Prostate gland (tissue), 2 donors: Measurements from ENCODE around the gene AMPH. TPM values are rescaled to one million over a fixed set of nuclear protein-coding genes. Genes with fewer than 3 reads are reported as not detected.

Source experiments
- DNase-seq: peaks from one replicate; pipeline ENCODE4 v3.0.0-alpha.2; 2019; ENCODE audit warnings: low spot score
- H3K27ac ChIP-seq, 2 donors: fragments of 200-600 bp; sonication (generic); 2 replicates each; pipeline ENCODE4 v1.5.1; 2017 to 2019
- H3K27me3 ChIP-seq: fragments of 200-600 bp; sonication (generic); replicated peaks from 2 replicates; pipeline ENCODE4 v1.5.1; 2019; ENCODE audit not compliant: insufficient read depth
- H3K36me3 ChIP-seq, 2 donors: fragments of 200-600 bp; sonication (generic); 1 replicate in 1 of 2; 2 replicates in 1 of 2; pipeline versions ENCODE4 v1.5.1 to v1.8.1; 2017 to 2019
- H3K4me1 ChIP-seq: fragments of 200-600 bp; sonication (generic); replicated peaks from 2 replicates; pipeline ENCODE4 v1.5.1; 2019
- H3K4me3 ChIP-seq, 2 donors: fragments of 200-600 bp; sonication (generic); 2 replicates each; pipeline ENCODE4 v1.5.1; 2017 to 2019
- H3K9me3 ChIP-seq: fragments of 200-600 bp; sonication (generic); 2 replicates; pipeline ENCODE4 v1.5.1; 2017
- CTCF ChIP-seq, 4 experiments: fragments of 200-600 bp in 2 of 4; fragments of 450-650 bp in 2 of 4; sonication (generic) in 2 of 4; IDR thresholded peaks; 1 replicate in 3 of 4; 2 replicates in 1 of 4; pipeline ENCODE4 v1.5.1; 2016 to 2019; ENCODE audit warnings: antibody characterized with exemption in 4 of 4, mild to moderate bottlenecking in 2 of 4, moderate library complexity in 2 of 4
- POLR2A ChIP-seq: fragments of 450-650 bp; IDR thresholded peaks from one replicate; pipeline ENCODE4 v1.6.1; 2016; ENCODE audit warnings: antibody characterized with exemption, mild to moderate bottlenecking
- POLR2AphosphoS5 ChIP-seq: sonication (generic); formaldehyde crosslinking; IDR thresholded peaks from one replicate; pipeline ENCODE4 v1.6.1; 2017; ENCODE audit warnings: antibody characterized with exemption
- WGBS: methylation state at CpG from one replicate; pipeline ENCODE4 v1.1.5; 2018; 5-methylcytosine and 5-hydroxymethylcytosine counted together
- intact Hi-C: fragments of 100-400 bp; cut with DNase I; formaldehyde crosslinking; loops from one replicate; pipeline ENCODE4 v1.14.2; 2022
- total RNA-seq, 2 donors: library from RNA; depleted of rRNA; stranded (reverse); fragments of >200 nt; gene quantifications; one replicate each; pipeline ENCODE4 v1.1.0, GENCODE V29; 2016

The AMPH gene
- total RNA-seq, 2 donors from 2014 or later = 5.9 TPM; not detected in 1

- no peak for DNase-seq
- intact Hi-C loops = no loop called here
- H3K4me3 ChIP-seq = no peak overlapping the region
- no peaks in the 10 kb centered on the region for H3K36me3 ChIP-seq
- H3K9me3 ChIP-seq = no peaks in the 10 kb centered on the region
- no peaks in the 10 kb centered on the region for H3K4me1 ChIP-seq
- TF ChIP-seq POLR2A (no peak), POLR2AphosphoS5 (no peak), CTCF (IDR thresholded peaks at IDR 0.05) (no peak)
- H3K27me3 ChIP-seq = peaks cover 7% of the 10 kb centered on the region
- WGBS = 83% methylated on average over 5 of the region's 5 CpGs
- H3K27ac ChIP-seq = no peak overlapping the region
These were observed 2.4 kb downstream of the AMPH start for GRCh38 chr7:38628630-38629385.

- no peak for DNase-seq
- intact Hi-C loops = no loop called here
- Histone ChIP-seq H3K9me3 (no peaks in the 10 kb centered on the region), H3K4me1 (no peaks in the 10 kb centered on the region), H3K27ac (no peak overlapping the region), H3K36me3 (no peaks in the 10 kb centered on the region), H3K27me3 (peaks cover 7% of the 10 kb centered on the region), H3K4me3 (no peak overlapping the region)
- no peak for TF ChIP-seq CTCF (IDR thresholded peaks at IDR 0.05)
- no peak for TF ChIP-seq POLR2AphosphoS5
- TF ChIP-seq POLR2A = no peak
These were observed 5.3 kb downstream of the AMPH start for GRCh38 chr7:38625866-38626265.

GRCh38 chr7:38615665-38616064 lies 15.5 kb downstream of the AMPH start:
- H3K4me3 ChIP-seq = no peak overlapping the region
- TF ChIP-seq CTCF (IDR thresholded peaks at IDR 0.05) (no peak), POLR2AphosphoS5 (no peak), POLR2A (no peak)
- H3K27me3 ChIP-seq = no peaks in the 10 kb centered on the region
- intact Hi-C loops = no loop called here
- H3K36me3 ChIP-seq = no peaks in the 10 kb centered on the region
- no peak overlapping the region for H3K27ac ChIP-seq
- no peaks in the 10 kb centered on the region for H3K4me1 ChIP-seq
- no peak for DNase-seq
- 43% methylated on average over 2 of the region's 2 CpGs for WGBS
- no peaks in the 10 kb centered on the region for H3K9me3 ChIP-seq

GRCh38 chr7:38607466-38607865 lies 23.7 kb downstream of the AMPH start:
- DNase-seq = no peak
- whole genome bisulfite sequencing = 96% methylated on average over 2 of the region's 2 CpGs
- Histone ChIP-seq H3K36me3 (no peaks in the 10 kb centered on the region), H3K4me1 (no peaks in the 10 kb centered on the region), H3K9me3 (no peaks in the 10 kb centered on the region), H3K4me3 (no peak overlapping the region), H3K27me3 (no peaks in the 10 kb centered on the region), H3K27ac (no peak overlapping the region)
- TF ChIP-seq POLR2A (no peak), POLR2AphosphoS5 (no peak), CTCF (IDR thresholded peaks at IDR 0.05) (no peak)
- intact Hi-C loops = no loop called here

- no peaks in the 10 kb centered on the region for H3K9me3 ChIP-seq
- no peak overlapping the region for H3K4me3 ChIP-seq
- no peaks in the 10 kb centered on the region for H3K27me3 ChIP-seq
- H3K4me1 ChIP-seq = no peaks in the 10 kb centered on the region
- H3K27ac ChIP-seq = no peak overlapping the region
- intact Hi-C loops = no loop called here
- H3K36me3 ChIP-seq = no peaks in the 10 kb centered on the region
- no peak for TF ChIP-seq CTCF (IDR thresholded peaks at IDR 0.05)
- no peak for TF ChIP-seq POLR2AphosphoS5
- DNase-seq = no peak
- 77% methylated on average over 3 of the region's 3 CpGs for WGBS
These were observed 30.4 kb downstream of the AMPH start for GRCh38 chr7:38600741-38601140.
